ENCODE data around the gene PHF21A.
A peak's percentile ranks its signal among the peaks of the same experiment; 100 is the strongest.

PHF21A gene

DNA sequence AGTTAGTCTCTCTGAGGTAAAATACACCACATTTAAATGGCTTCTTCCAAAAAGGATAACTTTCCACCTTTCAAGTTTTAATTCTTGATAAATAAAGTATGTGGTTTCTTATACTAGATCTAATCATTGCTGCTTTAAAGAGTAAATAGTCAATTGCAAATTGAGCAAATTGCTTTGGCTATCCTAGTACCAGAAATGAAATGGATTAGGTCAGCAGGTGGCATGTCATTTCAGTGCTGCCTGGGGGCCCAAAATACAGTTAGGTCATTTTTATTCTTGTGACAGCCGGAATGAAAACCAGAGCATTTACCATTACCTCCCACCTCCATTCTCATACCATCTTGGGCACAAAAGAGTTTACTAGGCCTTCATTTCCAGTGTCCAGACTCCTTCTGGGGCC, 70.2 kb downstream of the PHF21A start (continued):
- TF ChIP-seq CSRNP3 (CRISPR knock-in tag; IDR thresholded peaks at IDR 0.05): no peak
- TF ChIP-seq OSR1 (CRISPR knock-in tag; IDR thresholded peaks at IDR 0.05): no peak
- TF ChIP-seq ZNF70 (CRISPR knock-in tag; IDR thresholded peaks at IDR 0.05): no peak
- TF ChIP-seq ZFP3 (CRISPR knock-in tag; IDR thresholded peaks at IDR 0.05): no peak
- TF ChIP-seq ISL1 (CRISPR knock-in tag; IDR thresholded peaks at IDR 0.05): no peak
- no peak for TF ChIP-seq SNAI2 (CRISPR knock-in tag; IDR thresholded peaks at IDR 0.05)
- no peak for TF ChIP-seq PPARA (CRISPR knock-in tag; IDR thresholded peaks at IDR 0.05; ENCODE audit: borderline replicate concordance)
- TF ChIP-seq TCF4 (CRISPR knock-in tag; IDR thresholded peaks at IDR 0.05; ENCODE audit: borderline replicate concordance): no peak
- TF ChIP-seq ZNF8 (CRISPR knock-in tag; IDR thresholded peaks at IDR 0.05): no peak
- TF ChIP-seq ZC3H10 (CRISPR knock-in tag; IDR thresholded peaks at IDR 0.05): no peak

DNA sequence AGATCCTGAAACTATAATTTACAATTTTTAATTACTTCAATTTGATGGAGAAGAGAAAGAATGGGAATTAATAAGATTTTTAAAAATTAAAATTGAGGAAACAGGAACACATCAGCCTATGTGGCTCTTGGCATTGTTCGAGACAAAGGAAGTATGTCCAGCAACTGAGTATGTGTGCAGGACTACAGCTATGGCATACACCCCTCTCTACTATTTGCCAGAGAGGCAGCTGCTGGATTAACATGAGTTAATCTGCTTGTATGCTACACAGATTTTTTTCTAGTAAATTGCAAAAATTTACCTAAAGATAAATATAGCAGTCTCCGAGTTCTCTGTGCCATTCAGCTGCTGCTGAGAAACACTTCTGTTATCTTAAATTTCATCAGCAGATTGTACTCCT, 70.6 kb downstream of the PHF21A start:
- TF ChIP-seq ISL1 (CRISPR knock-in tag; IDR thresholded peaks at IDR 0.05) (no peak), RARB (CRISPR knock-in tag; IDR thresholded peaks at IDR 0.05) (no peak), ZC3H10 (CRISPR knock-in tag; IDR thresholded peaks at IDR 0.05) (no peak), GLIS3 (CRISPR knock-in tag; IDR thresholded peaks at IDR 0.05) (no peak), PPARA (CRISPR knock-in tag; IDR thresholded peaks at IDR 0.05; ENCODE audit: borderline replicate concordance) (no peak), BACH2 (CRISPR knock-in tag; IDR thresholded peaks at IDR 0.05; ENCODE audit: borderline replicate concordance) (no peak), TCF4 (CRISPR knock-in tag; IDR thresholded peaks at IDR 0.05; ENCODE audit: borderline replicate concordance) (no peak), OSR1 (CRISPR knock-in tag; IDR thresholded peaks at IDR 0.05) (no peak), CSDC2 (CRISPR knock-in tag; IDR thresholded peaks at IDR 0.05) (no peak), CSRNP3 (CRISPR knock-in tag; IDR thresholded peaks at IDR 0.05) (no peak), TSHZ2 (CRISPR knock-in tag; IDR thresholded peaks at IDR 0.05) (no peak), PATZ1 (CRISPR knock-in tag; IDR thresholded peaks at IDR 0.05; ENCODE audit: borderline replicate concordance) (no peak), ARNTL (CRISPR knock-in tag; IDR thresholded peaks at IDR 0.05; ENCODE audit: borderline replicate concordance, low read depth) (no peak), TOX (CRISPR knock-in tag; IDR thresholded peaks at IDR 0.05; ENCODE audit: borderline replicate concordance) (no peak), ZNF70 (CRISPR knock-in tag; IDR thresholded peaks at IDR 0.05) (no peak), ZNF8 (CRISPR knock-in tag; IDR thresholded peaks at IDR 0.05) (no peak)
- TF ChIP-seq, protein P1, sequence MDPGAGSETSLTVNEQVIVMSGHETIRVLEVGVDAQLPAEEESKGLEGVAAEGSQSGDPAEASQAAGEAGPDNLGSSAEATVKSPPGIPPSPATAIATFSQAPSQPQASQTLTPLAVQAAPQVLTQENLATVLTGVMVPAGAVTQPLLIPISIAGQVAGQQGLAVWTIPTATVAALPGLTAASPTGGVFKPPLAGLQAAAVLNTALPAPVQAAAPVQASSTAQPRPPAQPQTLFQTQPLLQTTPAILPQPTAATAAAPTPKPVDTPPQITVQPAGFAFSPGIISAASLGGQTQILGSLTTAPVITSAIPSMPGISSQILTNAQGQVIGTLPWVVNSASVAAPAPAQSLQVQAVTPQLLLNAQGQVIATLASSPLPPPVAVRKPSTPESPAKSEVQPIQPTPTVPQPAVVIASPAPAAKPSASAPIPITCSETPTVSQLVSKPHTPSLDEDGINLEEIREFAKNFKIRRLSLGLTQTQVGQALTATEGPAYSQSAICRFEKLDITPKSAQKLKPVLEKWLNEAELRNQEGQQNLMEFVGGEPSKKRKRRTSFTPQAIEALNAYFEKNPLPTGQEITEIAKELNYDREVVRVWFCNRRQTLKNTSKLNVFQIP (CRISPR knock-in tag; IDR thresholded peaks at IDR 0.05; ENCODE audit: borderline replicate concordance, low read depth): no peak
- TF ChIP-seq, protein P2, sequence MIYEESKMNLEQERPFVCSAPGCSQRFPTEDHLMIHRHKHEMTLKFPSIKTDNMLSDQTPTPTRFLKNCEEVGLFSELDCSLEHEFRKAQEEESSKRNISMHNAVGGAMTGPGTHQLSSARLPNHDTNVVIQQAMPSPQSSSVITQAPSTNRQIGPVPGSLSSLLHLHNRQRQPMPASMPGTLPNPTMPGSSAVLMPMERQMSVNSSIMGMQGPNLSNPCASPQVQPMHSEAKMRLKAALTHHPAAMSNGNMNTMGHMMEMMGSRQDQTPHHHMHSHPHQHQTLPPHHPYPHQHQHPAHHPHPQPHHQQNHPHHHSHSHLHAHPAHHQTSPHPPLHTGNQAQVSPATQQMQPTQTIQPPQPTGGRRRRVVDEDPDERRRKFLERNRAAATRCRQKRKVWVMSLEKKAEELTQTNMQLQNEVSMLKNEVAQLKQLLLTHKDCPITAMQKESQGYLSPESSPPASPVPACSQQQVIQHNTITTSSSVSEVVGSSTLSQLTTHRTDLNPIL (CRISPR knock-in tag; IDR thresholded peaks at IDR 0.05; ENCODE audit: low read depth): no peak
- ATAC-seq: peak; percentile 60; the same call in 2 of the 3 replicates

Data from SK-N-SH treated with all-trans-retinoic acid at 6 μM for 48 hours (cell line).